Measurements from ENCODE around the gene TARBP1.
"Not testable (repeated sequence)": the region's sequence is repeated elsewhere in the genome, so short reads cannot be mapped to it uniquely, and the experiment has no call there.

The TARBP1 gene

GRCh38 chr1:234478481-234479309 is at the start of gene TARBP1:
TARBP1 (minus strand) TSS chr1:234479179; CDS start chr1:234479103, 76 bp downstream.
- peak; percentile 36 to 47 for DNase-seq (ENCODE audit: low read depth in 2 of 2)

- no peak for DNase-seq (ENCODE audit: low read depth in 2 of 2)
These were observed 49.3 kb upstream of the TARBP1 start for GRCh38 chr1:234528074-234528865.

GRCh38 chr1:234527346-234527745 is 48.4 kb upstream of the TARBP1 start:
- no peak for DNase-seq (ENCODE audit: low read depth in 2 of 2)

GRCh38 chr1:234526922-234527321 is 47.9 kb upstream of the TARBP1 start:
- no peak for DNase-seq (ENCODE audit: low read depth in 2 of 2)

- no peak for DNase-seq (ENCODE audit: low read depth in 2 of 2)
These were observed 46.3 kb upstream of the TARBP1 start for GRCh38 chr1:234525099-234525799.

GRCh38 chr1:234521836-234522235 is 42.9 kb upstream of the TARBP1 start:
- no peak for DNase-seq (ENCODE audit: low read depth in 2 of 2)

GRCh38 chr1:234520908-234521817 is 42.2 kb upstream of the TARBP1 start:
- no peak for DNase-seq (ENCODE audit: low read depth in 2 of 2)

- DNase-seq (ENCODE audit: low read depth in 2 of 2) = no peak
These were observed 40.5 kb upstream of the TARBP1 start for GRCh38 chr1:234519506-234519905.

GRCh38 chr1:234518876-234519275 is 39.9 kb upstream of the TARBP1 start:
- no peak for DNase-seq (ENCODE audit: low read depth in 2 of 2)

GRCh38 chr1:234518086-234518485 is 39.1 kb upstream of the TARBP1 start:
- not testable (repeated sequence) for DNase-seq (ENCODE audit: low read depth in 2 of 2)

- DNase-seq (ENCODE audit: low read depth in 2 of 2) = no peak
These were observed 38.3 kb upstream of the TARBP1 start for GRCh38 chr1:234517110-234517802.

- DNase-seq (ENCODE audit: low read depth in 2 of 2) = peak; percentile 81 to 85
These were observed 36.9 kb upstream of the TARBP1 start for GRCh38 chr1:234515821-234516241.

GRCh38 chr1:234515411-234515810 is 36.4 kb upstream of the TARBP1 start:
- DNase-seq (ENCODE audit: low read depth in 2 of 2) = no peak

- no peak for DNase-seq (ENCODE audit: low read depth in 2 of 2)
These were observed 33.5 kb upstream of the TARBP1 start for GRCh38 chr1:234512451-234512861.

- no peak for DNase-seq (ENCODE audit: low read depth in 2 of 2)
These were observed 30.7 kb upstream of the TARBP1 start for GRCh38 chr1:234509457-234510328.

- DNase-seq (ENCODE audit: low read depth in 2 of 2) = no peak
These were observed 28.8 kb upstream of the TARBP1 start for GRCh38 chr1:234507626-234508387.

- no peak for DNase-seq (ENCODE audit: low read depth in 2 of 2)
These were observed 28.1 kb upstream of the TARBP1 start for GRCh38 chr1:234507089-234507488.

- peak; percentile 75 for DNase-seq (ENCODE audit: low read depth in 2 of 2)
These were observed 26.8 kb upstream of the TARBP1 start for GRCh38 chr1:234505769-234506102.

Measured in fibroblast of skin of left quadriceps (primary cell).